Measurements from ENCODE around the gene GSTM3.

- no peak for TF ChIP-seq EZH2phosphoT487 (conservative IDR thresholded peaks at IDR 0.05; ENCODE audit: low read length)
- TF ChIP-seq CTCF (IDR thresholded peaks at IDR 0.05; ENCODE audit: insufficient read depth, low read length, poor library complexity, severe bottlenecking): no peak
These were observed 12.0 kb downstream of the GSTM3 start for GRCh38 chr1:109728870-109729269.

Measured in SU-DHL-6 (cell line).